Measurements from ENCODE around the gene MIOX.

The MIOX gene

DNA sequence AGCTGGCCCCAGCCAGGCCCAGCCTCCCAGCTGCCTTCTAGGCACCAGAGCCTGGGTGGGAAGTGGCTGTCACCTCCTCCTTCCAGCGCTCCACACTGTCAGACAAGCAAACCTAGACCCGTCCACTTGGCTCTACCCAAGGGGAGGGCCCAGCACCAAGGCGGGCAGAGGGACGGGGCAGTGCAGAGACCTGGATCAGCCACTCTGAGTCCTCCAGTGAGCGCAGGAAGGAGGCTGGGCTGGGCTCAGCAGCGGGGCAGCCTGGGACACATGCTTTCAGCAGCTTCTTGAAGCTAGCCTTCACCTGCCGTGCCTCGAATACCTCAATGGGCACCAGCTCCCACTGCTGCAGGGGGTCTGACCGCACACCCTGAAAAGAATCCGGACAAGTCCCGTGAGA, 30.6 kb upstream of the MIOX start:
- DNase-seq, result no peak

DNA sequence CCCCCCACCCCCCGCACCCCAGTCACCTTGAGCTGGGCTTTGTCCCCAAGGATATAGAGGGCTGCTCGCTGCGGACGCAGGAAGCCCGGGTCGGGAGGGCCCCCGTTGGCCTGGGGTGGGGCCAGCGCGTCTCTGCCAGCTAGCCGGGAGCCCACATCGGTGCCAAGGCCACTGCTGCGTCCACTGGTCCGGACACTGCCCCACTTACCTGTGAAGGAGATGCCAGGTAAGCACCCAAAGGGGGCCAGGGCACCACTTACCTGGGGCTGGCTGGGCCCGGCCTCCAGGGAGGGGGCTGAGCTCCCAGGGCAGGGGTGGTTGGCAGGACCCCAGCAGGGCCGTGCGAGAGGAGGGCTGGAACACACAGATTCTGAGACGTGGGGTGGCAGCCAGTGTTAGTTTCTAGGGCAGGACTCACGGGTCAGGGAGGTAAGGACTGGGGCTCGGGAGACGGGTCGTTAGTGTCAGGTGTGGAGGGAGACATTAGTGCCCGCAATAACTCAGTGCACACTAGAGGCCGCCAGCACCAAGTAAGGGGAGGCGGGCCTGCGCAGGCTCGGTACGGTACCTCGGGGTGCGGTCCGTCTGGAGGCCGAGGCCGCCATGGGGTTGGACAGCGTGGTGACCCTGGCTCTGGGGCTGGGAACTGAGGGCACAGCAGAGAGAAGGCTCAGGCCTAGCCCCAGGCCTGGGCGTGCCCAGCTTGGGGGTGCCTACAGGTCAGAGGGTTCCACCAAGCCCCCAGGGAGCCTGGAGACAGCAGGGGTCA, 30.0 kb upstream of the MIOX start:
- DNase-seq, result no peak

DNA sequence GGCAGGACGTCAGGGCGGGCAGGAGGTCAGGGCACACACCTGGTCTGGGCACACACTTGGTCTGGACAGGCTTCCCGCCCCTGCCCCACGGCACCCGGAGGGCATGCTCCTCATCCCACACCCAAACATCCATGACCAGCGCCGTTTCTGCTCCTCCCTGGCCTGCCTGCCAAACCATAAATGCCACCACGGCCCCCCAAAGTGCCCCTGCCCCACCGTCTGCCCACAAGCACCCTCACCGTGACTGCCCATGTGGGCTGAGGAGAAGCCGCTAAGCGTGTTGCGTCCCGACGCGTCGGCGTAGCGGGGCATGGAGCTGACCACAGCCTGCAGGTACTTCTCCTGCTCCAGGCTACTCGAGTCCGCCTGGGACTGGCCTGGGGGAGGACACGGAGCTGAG, 27.6 kb upstream of the MIOX start:
- no peak for DNase-seq

DNA sequence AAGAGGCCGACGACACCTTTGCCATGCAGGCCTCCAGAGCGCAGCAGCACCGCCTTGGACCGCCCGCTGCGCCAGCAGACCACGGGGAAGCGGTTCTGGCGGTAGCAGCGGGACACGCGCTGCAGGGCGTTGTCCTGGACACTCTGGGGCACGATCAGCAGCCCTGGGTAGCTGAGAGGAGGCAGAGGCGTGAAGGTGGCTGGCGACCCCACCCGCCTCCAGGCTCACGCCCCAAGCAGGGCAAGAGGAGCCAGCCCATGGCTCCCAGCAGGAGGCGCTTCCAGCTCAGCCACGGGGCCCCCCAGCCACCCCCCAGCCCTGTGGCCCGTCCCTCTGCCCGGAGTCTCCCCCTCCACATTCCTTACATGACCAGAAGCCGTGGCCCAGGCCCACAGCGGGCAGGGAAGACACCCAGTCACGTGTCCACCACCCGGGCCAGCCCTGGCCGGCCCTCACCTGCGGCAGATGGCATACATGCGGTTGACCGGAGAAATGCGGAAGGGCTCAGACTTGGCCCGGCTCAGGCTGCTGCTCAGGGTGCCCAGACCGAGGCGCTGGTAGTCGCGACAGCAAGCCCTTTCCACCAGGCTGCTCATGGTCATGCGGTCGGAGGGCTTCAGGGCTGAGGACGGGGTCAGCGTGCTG, 27.0 kb upstream of the MIOX start:
- no peak for DNase-seq

DNA sequence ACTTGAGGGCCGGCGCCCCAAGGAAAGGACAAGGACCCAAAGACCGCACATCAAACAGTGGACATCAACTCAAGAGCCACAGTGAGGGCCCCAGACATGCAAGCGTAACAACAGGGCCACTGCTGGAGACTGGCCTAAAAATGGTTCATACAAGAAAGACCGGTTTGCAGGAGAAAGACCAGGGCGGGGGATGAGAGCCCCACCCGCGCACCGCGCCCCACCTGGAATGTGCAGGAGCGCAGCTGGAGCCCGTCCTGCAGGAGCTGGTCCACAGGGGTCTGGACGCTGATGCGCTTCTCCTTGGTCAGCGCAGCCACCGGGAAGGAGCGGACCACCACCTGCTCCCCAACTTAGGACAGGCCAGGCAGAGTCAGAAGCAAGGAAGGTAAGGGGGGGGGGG, 25.7 kb upstream of the MIOX start:
- no peak for DNase-seq

DNA sequence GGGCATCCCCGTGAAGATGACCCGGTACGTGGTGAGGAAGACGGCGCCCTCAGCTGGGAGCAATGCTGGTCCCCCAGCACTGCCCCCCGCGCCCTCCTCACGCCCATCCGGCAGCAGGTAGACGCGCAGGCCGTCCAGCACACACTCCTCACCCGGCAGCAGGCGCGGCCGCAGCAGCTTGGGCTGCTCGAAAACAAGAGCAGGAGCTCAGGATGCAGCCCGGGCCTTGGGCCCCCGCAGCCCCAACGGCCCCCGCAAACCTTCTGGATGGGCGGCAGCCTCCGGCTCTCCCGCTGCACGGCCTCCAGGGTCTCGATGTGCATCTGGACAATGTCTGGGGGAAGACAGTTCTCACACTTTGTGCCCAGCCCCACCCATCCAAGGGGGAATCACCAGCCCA, 25.1 kb upstream of the MIOX start:
- DNase-seq, result no peak

DNA sequence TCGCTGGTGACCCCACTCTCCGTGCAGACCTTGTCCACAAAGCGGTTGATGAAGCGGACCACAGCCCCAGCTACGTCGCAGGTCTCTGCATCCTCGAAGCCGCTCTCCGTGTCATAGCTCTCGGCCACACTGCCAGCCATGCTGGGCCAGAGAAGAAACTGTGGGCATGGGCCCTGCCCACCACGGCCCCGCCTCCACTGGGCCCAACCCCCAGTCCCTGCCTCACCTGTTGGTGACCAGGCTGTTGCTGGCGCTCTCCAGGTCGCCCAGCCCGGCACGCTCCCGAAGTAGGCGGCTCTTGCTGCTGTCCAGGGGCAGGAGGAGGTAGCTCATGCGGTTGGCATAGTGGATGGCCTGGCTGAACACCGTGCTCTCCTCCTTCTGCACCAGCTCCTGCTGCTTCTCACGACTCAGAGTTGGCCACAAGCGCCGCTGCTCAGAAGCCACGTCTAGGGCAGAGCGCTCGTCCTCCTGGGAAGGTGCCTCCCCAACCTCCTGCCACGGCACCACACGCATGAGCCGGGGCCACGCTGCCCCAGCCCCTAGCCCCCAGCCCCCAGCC, 24.6 kb upstream of the MIOX start:
- DNase-seq, result no peak

DNA sequence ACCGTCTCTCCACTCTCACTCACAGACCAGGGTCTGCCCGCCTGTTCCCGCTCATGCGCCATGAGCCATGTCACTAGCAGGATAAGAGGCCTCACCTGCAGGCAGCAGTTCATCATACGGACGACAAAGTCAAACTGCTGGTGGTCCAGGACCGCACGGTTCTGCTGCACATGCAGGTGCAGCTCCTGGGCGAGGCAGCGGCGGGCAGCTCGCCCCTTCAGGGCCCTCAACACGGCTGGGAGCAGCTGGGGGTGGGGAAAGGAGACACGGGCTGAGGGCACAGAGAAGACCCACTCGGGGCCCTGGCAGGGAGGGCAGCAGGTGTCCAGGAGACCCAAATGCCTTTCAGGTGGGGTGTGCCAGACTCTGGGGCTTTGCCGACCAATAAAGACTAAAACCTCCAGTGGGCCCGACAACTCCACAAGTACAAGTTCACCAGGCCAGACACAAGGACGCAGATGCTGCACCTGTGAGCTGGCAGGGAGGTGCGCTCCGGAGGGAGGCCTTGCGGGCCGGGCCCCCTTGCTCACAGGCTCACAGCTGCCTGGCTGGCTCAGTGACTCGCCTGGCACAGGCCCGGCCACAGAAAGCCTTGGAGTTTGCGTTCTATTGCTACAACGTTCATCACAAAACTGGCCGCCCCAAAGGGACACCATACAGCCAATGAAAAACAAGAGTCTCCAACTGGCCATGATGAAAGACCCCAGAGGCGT, 23.3 kb upstream of the MIOX start:
- DNase-seq, result no peak

DNA sequence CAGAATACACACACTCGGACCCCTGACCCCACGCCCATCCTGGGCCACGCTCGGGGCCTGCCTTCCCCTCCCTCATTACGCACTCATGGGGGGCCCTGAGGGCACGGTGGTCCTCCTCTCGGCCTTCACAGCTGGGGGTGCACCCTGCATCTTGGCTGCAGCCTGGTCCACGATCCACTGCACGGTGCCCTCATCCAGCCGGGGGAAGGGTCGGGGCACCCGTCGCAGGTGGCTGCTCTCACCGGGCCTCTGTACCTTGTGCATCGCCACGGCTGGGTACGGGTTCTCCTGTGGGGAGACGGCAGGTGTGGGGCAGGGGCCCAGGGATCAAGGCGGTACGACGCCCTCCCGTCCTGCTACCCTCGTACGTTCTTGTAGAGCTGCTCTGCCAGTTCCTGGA, 22.2 kb upstream of the MIOX start:
- no peak for DNase-seq

DNA sequence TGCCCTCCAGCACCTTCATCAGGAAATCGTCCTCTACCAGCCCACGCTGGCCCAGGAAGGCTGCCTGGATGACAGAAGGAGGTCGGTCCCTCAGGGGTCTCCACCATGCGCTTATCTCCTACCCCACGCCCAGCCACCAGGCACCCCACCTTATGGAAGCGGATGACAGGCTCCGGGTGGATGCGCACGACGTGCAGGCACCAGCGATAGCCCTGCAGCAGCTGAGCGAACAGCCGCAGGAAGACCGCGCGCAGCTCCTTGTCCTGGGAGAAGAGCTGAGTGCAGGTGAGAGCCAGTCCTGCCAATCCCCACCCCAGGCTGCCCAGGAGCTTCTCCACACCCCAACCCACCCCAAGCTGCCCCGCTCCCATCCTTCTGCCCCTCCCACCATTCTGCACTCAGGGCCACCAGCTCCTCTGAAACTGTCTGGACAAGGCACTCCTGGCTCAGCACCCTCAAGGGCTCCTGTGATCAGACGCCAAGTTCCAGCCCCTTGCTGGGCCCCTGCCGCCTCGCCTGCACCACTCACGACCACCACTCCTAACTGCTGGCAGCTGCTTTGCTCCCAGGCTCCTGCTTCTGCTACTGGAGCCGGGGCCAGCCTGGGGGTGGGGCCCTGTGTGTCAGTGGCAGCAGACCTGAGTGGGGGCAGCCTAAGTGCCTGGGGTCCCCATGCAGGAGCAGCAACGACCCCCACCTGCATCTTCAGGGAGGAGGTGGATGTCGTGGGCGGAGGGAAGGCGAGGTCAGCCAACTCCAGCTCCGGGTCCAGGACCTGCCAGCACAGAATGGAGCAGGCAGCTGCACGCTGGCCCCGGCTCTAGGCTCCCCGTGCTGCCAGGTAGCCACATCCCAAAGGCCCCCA, 21.4 kb upstream of the MIOX start:
- no peak for DNase-seq

DNA sequence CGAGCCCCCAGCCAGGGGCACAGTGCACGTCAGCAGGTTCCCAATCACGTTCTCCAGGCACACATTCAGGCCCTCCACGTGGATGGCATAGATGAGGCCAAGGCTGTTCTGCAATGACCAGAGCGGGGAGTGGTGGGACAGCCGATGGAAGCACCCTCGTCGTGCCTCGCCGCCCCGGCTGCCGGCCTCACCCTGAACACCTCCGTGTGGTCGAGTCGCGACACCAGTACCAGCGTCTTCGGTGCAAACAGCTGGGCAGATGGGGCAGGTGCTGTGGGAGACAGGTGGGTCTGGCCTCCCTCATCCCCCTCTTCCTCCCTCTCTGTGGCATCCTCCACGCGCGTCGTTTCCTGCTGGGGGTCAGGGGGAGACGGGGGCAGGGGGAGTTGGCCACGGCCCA, 19.3 kb upstream of the MIOX start:
- DNase-seq, result no peak

DNA sequence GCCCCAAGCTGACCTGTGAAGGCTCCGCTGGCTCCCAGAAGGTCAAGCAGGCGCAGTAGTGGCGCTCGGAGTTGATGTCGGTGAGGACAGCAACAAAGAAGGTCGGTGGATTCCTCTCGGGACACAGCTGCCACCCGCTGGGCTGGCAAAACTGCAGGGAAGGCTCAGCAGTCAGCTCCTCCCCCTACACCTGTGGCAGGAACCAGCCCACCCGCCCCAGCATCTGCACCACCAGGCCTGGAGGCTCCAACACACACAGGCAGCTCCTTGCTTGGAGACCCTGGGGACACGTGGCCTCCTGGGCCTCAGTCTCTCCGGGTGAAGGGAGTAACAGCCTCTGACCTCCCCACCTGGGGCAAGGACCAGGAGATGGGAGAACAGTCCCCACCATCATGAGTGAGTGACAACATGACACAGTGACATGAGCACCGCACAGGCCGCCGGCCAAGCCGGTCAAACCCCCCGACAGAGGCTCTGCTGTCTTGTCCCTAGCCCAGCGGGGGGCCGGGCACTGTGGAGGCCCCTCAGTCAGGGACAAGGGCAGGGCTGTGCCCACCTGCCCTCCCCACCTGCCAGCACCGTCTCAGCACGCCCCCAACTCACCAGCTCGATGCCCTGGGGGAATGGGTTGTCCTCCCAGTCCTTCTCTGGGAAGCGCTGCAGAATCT, 18.8 kb upstream of the MIOX start:
- DNase-seq, result no peak

DNA sequence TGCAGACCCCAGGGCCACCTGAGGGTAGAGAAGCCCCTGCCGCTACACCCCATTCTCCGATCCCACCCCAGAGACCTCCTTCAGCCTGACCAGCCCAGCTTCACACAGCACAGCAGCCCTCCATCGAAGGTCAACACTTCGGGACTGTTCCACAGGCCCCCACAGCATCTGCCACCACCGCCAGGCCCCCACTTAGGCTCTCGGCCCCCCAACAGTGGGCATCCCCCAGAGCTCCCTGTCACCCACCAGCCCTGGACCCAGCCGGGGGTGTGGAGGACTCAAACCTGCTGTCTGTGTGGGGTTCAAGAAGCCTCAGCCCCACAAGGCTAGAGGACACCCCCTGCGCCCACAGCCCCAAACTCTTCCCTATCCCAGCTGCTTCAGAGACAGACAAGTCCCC, 18.0 kb upstream of the MIOX start:
- no peak for DNase-seq

DNA sequence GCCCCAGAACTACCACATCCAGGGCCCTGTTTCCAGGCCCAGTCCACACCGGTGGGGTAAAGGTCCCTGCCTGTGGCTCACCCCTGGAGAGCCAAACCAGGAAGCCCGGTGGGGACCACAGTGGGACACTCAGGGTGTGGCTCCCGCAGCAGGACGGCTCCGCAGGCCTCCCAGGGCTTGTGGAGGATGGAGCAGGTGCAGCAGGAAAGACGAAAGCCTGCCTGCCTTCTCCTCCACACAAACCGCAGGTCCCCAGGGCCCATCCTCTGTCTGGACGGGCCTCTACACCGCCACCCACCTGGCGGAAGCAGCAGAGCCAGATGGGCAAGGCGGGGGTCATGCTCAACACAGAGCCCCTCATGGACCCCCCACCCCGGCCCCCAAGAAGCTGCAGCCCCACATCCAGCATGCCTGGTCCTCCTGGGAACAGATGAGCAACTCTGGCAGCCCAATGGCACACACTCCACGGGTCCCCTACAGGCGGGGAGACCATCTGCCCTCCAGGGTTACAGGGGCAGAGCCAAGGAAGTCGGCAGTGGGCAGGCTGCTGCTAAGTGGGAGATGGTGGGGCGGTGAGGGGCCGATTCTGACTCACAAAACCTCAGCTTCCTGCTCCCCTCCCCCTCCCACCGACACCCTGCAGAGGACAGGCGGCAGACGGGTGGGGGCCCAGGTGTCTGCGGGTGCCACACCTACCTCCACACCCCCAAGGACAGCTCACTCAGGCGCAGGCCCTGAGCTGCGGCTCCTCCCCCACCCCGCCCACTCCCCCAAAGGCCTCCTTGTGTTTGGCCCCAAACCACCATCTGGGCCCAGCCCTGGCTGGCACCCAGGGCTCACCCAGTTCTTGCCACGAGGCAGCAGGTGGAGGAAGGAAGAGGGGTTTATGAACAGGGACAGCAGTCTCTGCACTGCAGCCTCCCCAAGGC, 17.0 kb upstream of the MIOX start:
- DNase-seq, result peak; percentile 93

DNA sequence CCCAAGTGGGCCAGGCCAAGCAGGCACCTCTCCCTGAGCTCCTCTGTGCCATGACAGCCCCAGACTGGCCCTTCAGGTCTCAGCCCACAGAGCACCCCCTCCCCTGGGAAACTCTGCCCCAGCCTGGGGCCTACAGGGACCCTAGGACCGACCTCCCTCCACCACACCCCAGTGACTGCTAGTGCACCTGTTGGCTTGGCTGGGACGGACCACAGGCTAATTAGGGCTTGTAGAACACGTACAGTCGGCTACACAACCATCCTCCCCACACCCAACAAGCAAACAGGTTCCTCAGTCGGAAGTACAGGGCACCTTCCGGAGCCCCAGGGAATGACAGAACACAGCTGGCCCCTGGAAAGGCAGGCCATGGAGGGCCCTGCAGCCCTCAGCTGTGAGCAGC, 16.2 kb upstream of the MIOX start:
- no peak for DNase-seq

DNA sequence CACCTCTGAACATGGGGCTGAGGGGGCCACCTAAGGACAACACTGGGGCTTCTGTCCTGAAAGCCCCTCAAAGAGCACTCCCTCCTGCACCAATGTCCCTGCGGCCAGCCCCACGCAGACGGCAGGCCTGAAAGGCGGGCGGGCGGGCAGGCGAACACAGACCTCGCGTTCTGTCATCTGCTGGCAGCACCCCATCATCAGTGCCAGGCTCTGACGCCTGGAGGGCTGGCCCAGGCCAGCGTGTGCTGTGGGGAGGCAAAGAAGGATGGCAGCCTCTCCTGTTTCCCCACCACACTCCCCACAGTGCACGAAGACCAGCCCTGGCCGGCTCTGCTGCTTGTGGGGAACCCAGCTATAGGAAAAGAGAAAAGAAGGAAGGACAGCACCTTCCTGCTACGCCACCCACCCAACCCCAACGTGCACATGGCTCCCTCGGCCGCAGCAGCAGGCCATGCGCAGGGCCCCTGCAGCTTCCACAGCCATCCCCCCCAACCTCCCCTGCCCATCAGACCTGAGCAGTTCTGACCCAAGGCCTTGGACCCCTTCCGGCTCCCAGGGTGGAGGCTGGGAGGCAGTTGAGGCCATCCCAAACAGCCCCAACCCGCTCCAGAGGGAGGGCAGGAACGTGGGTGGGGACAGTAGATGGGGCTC, 15.3 kb upstream of the MIOX start:
- no peak for DNase-seq

DNA sequence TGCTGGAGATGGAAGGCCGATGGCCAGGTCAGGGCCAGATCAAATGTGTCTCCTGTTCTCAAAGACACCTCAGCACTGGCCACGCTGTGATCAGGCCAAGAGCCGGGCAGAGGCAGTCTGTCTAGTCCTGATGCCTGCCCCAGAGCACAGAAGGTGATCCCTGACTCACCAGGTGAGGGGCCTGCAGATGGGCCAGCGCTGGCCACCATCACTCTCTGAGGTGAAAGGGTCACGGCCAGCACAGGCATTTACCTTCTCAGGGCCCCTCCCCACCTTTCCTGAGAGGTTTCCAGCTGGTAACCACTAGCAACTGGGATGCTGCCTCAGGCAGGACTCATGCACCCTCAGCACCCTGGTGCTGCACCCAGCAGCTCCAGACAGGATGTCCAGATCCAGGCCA, 14.7 kb upstream of the MIOX start:
- no peak for DNase-seq

DNA sequence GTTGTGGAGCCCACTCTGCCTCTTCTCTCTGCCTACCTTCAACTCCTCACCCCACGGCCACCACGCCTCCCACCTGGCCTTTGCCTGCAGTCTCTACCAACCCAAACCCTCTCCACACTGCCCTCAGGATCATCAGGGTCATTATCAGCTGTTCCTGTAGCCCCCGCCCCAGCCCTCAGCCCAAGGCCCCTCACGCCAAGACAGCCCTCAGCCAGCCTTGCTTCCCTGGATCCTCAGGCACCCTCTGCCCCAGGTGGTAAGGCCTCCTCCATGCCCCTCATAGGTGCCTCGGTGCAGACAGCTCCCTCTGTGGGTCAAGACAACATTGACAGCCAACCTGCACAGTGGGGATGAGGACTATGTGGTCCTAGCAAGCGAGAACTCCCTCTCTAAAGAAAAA, 13.6 kb upstream of the MIOX start:
- peak; percentile 31 for DNase-seq

DNA sequence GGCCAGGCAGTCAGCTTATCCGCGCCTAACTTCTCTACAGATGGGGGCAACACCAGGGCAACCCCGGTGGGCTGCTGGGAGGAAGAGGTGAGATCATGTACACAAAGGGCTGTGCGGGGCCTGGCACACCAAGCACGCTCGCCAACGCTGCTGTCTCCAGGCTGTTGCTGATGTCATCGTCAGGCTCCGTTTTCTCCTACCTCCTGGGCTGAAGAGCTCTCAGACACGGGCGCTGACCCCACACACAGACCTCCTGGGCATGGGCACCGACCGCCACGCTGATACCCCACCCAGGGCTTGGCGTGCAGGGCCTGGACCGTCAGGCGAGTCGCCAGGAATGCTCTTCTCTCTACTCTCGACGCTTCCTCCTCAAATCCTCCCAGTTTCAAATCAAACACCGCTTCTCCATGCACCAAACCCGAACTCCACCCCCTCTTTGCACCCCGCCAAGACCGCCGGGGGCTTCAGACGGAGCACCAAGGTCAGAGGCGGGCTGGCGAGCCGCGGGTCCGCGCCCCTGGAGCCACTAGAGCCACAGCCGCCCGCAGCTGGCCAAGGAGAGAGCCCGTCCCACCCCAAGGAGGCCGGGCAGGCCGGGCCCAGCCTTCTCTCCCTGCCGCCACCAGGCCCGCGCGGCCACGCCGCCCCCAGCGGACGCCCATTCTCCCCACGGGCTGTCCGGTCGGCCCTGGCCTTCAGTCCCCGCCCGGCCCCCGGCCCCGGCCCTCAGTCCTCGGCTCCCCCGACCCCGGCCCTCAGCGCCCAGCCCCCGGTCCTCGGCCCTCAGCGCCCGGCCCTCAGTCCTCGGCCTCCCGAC, 12.6 kb upstream of the MIOX start:
- DNase-seq, result no peak

Data from activated CD4-positive, alpha-beta T cell treated with anti-CD3 and anti-CD28 coated beads for 1 hour (primary cell).